Mammary epithelial cell (primary cell): ENCODE data around the gene ACTR3C.

Experiments used
- EZH2 ChIP-seq: IDR thresholded peaks from 2 replicates; pipeline ENCODE4 v1.6.1; 2012; ENCODE audit warnings: low read length, inconsistent platforms, borderline replicate concordance
- TF ChIP-seq, protein P1 (sequence below), 2 donors: IDR thresholded peaks in 1 of 2; conservative IDR thresholded peaks in 1 of 2; 2 replicates each; pipeline ENCODE4 v1.5.1; 2011 to 2012; ENCODE audit warnings: inconsistent platforms in 2 of 2, low read length in 2 of 2, mild to moderate bottlenecking in 2 of 2, control low read depth in 1 of 2, low read depth in 1 of 2; ENCODE audit not compliant: insufficient read depth in 1 of 2; ENCODE audit errors: extremely low read depth in 1 of 2

DNA sequence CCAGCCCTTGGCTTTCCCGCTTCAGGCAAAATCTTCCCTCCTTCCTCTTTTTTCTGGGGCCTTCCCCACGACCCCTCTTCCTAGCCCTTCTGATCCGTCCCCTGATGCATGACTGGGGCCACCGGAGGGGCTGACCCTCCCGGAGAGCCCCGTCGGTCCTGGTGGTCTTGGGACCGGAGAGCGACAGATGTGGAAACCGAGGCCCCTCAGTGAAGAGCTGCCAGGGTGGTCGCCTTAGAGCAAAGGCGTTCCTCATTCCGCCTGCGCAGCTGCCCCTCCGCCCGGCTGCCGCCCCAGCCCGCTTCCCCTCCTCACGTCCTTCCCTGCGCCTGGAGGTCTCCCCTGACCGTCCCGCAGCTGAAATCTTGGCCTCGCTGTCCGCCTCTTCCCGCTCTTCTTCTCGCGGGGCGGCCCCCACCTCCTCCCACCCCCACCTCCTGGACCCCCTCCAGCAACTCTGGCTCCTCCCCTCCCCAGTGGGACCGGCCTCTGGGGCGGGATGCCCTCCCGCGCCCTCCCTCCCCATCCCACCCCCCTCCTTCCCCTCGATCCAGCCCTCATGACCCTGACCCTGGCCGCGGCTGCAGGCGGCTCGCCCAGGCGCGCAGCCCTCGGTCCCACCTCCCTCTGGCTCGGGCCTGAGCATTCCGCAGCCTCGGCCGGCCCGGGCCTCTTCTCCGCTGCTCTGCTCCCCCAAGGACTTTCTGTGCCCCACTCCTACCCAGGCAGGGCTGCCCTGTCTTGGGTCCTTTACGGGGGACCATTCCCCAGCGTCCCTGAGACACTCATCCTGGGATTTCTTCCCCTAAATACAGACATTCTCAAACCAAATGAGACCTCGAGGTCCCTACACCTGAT lies 18.1 kb upstream of the ACTR3C start, which contains the start of gene RARRES2:
- TF ChIP-seq, protein P1, sequence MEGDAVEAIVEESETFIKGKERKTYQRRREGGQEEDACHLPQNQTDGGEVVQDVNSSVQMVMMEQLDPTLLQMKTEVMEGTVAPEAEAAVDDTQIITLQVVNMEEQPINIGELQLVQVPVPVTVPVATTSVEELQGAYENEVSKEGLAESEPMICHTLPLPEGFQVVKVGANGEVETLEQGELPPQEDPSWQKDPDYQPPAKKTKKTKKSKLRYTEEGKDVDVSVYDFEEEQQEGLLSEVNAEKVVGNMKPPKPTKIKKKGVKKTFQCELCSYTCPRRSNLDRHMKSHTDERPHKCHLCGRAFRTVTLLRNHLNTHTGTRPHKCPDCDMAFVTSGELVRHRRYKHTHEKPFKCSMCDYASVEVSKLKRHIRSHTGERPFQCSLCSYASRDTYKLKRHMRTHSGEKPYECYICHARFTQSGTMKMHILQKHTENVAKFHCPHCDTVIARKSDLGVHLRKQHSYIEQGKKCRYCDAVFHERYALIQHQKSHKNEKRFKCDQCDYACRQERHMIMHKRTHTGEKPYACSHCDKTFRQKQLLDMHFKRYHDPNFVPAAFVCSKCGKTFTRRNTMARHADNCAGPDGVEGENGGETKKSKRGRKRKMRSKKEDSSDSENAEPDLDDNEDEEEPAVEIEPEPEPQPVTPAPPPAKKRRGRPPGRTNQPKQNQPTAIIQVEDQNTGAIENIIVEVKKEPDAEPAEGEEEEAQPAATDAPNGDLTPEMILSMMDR (conservative IDR thresholded peaks at IDR 0.05 in 1 of 2, IDR thresholded peaks at IDR 0.05 in 1 of 2; ENCODE audit: extremely low read depth in 1 of 2, insufficient read depth in 1 of 2, low read depth in 1 of 2, low read length in 2 of 2): no peak
- TF ChIP-seq EZH2: no peak
